IPS-18c (cell line): Measurements from ENCODE around the gene CFAP74.
"Not testable (repeated sequence)": the region's sequence is repeated elsewhere in the genome, so short reads cannot be mapped to it uniquely, and the experiment has no call there.

Source experiments
- H3K4me3 ChIP-seq: 2 replicates; pipeline ENCODE4 v1.7.0; 2013; ENCODE audit warnings: low read depth, mild to moderate bottlenecking, low read length, moderate library complexity; ENCODE audit not compliant: insufficient read depth
- H3K9me3 ChIP-seq: one replicate; pipeline ENCODE4 v1.6.1; 2013; ENCODE audit warnings: mild to moderate bottlenecking, low read length, moderate library complexity; ENCODE audit not compliant: control insufficient read depth, insufficient read depth

The CFAP74 gene

DNA sequence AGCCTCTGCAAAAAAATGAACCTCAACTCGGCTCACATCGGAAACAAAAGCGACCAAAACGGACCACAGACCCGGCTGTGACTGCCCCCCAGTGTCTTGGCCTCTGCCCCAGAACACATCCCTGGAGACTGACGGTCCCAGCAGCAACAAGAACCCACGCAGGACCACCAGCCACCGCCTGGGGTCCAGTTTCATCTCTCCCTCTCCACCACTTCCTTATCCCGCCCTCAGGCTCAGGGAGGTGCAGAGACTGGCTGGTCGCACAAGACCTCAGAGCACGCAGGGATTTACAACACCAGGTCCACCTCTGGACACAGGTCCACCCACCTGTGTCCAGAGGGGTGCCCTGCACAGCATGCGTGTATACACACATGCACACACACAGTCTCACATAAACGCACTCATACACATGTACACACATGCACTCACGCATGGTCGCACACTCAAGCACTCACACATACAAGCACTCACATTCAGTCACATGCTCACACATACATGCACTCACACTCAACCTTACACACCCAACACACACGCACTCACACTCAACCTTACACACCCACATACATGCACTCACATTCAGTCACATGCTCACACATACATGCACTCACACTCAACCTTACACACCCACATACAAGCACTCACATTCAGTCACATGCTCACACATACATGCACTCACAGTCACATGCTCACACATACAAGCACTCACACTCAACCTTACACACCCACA lies 65.9 kb downstream of the CFAP74 start:
- Histone ChIP-seq H3K4me3 (no peak overlapping the region), H3K9me3 (no peaks in the 10 kb centered on the region)

DNA sequence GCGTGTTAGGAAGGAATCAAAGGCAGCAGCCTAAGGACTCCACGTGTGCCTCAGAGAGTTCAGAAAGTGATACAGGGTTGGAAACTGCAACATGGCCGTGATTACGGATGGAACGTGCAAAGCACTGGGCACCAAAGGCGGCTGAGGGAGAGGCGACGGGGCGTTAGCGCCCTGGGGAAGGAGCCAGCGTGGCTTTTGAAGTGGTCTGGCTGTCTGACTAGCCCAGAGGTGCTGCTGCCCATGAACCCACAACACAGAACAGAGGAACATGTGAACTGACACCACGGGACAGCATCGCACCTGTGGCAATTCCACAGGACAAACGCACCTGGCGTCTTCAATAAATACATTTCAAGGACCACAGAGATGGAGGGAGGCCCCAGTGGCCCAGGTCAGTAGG lies 66.5 kb downstream of the CFAP74 start:
- H3K9me3 ChIP-seq = no peaks in the 10 kb centered on the region
- H3K4me3 ChIP-seq = no peak overlapping the region

DNA sequence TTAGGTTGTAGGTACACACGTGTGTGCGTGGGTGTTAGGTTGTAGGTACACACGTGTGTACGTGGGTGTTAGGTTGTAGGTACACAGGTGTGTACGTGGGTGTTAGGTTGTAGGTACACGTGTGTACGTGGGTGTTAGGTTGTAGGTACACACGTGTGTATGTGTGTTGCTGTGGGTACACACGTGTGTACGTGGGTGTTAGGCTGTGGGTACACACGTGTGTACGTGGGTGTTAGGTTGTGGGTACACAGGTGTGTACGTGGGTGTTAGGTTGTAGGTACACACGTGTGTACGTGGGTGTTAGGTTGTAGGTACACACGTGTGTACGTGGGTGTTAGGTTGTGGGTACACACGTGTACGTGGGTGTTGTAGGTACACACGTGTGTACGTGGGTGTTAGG lies 68.7 kb downstream of the CFAP74 start:
- H3K9me3 ChIP-seq, H3K4me3 ChIP-seq: not testable (repeated sequence)

DNA sequence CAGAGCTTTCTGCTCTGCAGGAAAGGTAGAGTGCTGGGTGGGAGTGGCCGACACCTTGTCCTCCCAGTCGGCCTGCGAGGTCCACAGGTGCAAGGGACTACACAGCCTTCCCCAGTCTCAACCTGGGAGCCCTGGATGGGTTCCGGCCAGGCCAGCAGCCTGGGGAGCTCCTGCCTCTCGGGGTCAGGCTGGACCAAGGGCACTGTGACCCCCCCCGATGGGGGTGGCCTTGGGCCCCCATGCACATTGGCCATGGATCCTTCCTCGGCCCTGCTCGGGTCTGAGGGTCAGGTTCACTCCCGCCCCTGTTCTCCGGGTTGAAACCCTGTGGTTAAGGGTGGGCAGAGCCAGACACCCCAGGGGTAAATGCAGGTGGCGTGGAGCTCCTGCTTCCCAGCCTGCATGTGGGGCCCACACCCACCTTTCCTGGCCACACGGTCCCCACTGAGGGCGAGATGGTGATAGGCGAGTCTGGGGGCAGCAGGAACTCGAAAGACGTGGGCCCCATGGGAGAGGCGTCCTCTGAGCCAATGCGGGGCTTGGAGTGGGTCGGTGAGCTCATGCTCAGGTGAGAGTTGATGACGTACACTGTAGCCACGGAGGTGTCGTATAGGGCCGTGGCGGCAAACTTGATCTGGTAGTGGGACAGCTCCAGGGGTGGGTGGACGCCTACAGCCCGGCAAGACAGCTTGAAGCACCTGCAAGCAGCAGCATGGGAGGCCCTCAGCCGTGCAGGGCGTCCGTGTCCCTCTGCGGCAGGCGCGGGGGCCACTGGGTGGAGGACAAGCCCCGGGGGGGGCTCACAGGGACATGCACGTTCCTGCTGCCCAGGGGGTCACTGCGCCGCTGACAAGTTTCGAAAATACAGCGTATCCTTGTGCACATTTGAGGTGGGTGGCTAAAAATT lies 73.7 kb downstream of the CFAP74 start:
- Histone ChIP-seq H3K4me3 (no peak overlapping the region), H3K9me3 (peaks cover 8% of the 10 kb centered on the region)

DNA sequence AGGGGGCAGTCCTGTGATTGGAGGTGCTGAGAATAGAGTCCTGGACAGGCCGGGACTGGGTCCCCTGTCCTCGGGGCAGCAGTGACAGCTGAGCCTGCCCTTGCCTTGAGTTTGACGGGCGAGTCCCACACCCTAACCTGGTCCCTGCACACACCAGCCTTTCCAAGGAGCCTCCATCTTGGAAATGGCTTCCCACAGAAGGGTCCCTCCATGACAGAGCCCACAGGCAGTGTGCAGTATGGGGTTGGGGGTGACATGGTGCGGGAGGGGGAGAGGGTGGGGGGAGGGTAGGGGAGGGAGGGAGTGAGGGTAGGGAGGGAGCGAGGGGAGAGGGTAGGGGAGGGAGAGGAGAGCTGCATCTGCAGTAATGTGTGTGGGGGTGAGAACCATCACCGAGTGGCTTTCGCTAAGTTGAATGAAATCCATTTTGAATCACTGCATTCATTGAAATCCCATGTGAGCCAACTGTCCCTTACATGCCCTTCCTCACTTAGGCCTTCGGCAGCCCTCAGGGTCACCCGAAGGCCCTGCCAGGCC lies 74.4 kb downstream of the CFAP74 start:
- peaks cover 8% of the 10 kb centered on the region for H3K9me3 ChIP-seq
- no peak overlapping the region for H3K4me3 ChIP-seq

DNA sequence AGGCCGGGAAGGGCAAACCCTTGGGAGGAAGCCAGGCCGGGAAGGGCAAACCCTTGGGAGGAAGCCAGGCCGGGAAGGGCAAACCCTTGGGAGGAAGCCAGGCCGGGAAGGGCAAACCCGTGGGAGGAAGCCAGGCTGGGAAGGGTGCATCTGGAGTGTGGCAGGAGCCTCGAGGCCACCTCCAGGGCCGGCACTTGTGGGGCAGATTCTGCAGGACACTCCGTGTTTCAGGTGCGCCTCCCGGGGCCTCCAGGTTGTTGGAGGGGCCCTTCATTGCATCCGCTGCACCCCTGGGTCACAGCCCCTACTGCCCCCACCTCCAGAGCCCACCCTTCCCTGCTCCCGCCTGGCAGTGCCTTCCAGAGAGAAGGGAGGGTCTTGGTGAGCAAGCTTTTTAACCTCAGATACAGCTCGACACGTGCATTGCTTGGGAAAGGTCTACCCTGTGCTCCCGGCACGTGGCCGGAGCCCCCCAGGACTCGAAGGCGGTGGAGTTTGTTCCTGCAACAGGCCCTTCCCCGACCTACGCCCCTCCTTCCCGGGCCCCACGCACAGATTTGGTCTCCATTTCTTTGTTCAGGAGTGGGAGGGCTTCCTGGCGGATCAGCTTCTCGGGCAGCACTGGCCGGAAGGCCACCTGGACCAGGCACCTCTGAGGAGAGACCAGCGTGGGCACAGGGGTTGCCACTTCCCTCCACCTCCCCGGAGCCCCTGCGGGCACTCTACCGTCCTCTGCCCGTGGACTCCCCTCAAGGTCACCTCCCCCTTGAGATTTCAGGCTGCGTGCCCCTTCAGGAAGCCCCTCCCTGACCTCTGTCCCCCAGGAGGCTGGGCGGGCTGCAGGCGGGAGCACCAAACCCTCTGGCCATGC lies 75.1 kb downstream of the CFAP74 start:
- no peak overlapping the region for H3K4me3 ChIP-seq
- H3K9me3 ChIP-seq = peaks cover 8% of the 10 kb centered on the region

DNA sequence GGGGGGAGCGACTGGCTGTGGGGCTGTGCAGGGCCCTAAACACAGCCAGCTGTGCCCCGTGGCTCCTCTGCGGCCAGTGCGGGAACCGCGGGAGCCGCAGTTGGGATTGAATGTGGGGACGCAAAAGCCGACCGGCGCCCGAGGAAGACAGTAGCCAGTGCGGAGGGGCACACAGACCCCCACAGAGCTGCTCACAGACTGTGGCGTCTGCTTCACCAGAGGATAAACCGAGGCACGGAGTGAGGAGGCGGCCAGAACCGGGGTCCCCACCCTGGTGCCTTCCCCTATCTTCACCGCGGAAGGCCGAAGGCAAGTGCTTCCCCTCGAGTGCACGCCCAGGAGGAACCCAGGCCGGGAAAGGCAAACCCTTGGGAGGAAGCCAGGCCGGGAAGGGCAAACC lies 75.8 kb downstream of the CFAP74 start:
- peaks cover 8% of the 10 kb centered on the region for H3K9me3 ChIP-seq
- H3K4me3 ChIP-seq = no peak overlapping the region

DNA sequence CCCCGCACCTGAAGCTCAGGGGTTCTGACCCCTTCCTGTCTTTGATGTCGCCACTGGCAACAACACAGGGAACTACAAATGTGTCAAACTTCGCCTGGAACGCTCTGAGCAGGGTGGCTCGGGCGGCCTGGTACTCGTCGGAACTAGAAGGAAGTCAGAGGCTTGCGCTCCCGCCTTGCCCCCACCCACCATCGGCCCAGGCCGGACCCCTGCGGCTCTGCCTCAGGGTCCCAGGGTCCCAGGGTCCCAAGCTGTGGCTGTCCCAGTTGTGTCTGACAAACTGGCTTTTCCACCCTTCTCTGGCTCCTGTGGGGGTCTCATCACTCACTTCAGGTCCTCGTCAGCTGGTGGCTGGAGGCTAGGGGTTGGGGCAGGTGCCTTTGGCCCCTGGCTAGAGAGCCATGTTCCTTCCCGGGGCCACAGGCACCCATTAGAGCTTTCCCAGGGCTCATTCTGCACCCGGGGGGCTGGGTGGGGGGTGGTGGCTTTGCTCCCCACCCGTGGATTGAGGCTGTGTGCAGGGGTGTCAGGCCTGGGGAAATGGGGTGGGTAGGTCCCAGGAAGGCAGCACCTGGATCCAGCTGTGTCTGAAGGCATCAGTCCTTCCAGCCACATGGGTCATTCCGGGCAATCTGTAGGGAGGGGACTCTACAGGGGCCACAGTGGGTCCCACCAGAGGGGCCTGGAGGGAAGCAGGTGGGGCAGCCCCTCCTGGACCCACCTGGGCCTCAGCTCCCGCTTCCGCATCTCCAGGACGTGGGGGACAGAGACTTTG lies 76.5 kb downstream of the CFAP74 start:
- Histone ChIP-seq H3K4me3 (no peak overlapping the region), H3K9me3 (peaks cover 8% of the 10 kb centered on the region)

DNA sequence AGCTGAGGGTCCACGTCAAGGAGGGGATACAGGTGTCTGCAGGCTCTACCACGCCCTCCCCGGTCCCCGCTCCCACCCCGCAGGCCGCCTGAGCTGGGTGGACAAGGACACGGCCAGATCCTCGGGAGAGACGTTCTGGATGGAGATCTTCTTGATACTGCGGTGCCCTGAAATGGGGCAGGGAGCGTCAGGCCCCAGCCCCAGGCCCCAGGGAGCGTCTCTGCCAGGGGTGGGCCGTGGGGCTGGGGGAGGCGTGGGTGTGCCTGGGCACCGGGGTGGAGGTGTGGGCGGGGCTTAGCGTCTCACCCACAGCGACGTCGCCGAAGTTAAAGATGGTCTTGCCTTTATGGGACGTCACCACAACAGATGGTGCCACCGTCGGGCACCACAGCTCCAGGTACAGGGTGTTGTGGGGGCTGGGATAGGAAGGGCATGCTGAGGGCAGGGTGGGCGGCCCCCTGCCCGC lies 77.2 kb downstream of the CFAP74 start:
- H3K9me3 ChIP-seq = peaks cover 8% of the 10 kb centered on the region

DNA sequence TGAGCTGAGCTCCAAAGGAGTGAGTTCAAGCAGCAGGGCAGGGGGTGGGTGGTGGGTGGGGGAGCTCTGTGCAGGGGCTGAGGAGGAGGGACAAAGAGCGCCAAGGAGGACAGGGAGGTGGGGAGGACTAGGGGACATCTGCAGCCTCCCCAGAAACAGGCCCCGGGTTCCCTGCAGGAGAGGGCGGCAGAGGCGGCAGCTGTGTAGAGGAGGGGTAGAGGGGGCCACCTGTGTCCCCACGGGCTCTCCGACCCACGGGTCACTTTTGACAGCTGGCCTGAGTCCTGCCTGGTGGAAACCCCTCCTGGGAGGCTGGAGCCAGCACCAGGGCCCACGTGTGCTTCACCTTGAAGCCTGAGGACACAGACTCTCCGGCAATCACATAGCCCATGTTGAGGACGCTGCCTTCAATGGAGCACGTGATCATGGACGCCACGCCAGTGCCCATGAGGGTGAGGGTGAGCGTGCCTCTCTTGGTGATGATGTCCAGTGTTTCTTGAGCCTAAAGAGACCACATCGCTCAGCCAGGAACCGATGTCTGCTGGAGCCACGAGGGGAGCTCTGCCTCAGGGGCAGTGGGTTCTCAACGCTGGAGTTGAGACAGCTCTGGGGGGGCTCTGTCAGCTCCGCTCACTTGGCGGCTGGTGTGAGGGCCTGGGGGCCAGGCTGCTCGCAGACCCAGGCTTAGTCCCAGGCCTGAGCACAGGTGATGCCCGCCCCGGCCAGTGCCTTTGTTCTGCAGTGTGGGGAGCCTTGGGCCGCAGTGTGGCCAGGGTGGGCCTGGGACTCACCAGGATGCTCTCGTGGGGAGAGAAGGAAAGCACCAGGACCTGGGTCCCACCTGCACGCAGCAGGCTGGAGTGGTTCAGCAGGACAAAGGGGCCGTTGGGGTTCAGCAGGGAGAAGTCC lies 77.9 kb downstream of the CFAP74 start:
- Histone ChIP-seq H3K9me3 (peaks cover 8% of the 10 kb centered on the region), H3K4me3 (no peak overlapping the region)

More for the DNA sequence above, 77.2 kb downstream of the CFAP74 start:
- H3K4me3 ChIP-seq = no peak overlapping the region

DNA sequence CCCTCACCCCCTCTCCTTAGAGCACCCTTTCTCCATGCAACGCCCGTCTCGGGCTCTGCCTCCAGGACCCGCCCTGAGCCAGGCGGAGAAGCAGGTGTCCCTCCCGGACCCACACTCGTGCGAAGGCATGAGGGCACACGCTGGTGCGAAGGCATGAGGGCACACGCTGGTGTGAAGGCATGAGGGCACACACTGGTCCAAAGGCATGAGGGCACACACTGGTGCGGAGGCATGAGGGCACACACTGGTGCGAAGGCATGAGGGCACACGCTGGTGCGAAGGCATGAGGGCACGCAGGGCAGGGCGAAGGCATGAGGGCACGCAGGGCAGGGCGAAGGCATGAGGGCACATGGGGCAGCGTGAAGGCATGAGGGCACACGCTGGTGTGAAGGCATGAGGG lies 78.7 kb downstream of the CFAP74 start:
- no peak overlapping the region for H3K4me3 ChIP-seq
- peaks cover 8% of the 10 kb centered on the region for H3K9me3 ChIP-seq

DNA sequence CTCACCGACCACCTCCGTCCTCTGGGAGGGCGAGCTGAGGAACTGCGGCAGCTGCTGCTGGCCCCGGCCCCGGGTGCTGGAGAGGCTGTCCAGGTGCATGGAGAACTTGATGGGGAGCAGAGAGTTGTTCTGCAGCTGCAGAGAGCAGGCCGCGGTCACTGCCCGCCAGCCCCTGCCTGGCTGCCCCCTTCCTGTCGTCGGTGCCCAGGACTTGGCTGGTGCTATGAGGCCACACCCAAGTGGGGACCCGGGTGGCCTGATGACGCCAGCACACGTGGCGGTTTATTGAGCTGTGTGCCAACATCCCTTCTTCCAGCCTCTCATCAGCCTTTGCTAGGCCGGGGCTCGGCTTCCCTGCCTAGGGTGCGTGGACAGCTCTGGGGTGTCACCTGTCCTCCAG lies 79.2 kb downstream of the CFAP74 start:
- H3K4me3 ChIP-seq = no peak overlapping the region
- peaks cover 8% of the 10 kb centered on the region for H3K9me3 ChIP-seq

DNA sequence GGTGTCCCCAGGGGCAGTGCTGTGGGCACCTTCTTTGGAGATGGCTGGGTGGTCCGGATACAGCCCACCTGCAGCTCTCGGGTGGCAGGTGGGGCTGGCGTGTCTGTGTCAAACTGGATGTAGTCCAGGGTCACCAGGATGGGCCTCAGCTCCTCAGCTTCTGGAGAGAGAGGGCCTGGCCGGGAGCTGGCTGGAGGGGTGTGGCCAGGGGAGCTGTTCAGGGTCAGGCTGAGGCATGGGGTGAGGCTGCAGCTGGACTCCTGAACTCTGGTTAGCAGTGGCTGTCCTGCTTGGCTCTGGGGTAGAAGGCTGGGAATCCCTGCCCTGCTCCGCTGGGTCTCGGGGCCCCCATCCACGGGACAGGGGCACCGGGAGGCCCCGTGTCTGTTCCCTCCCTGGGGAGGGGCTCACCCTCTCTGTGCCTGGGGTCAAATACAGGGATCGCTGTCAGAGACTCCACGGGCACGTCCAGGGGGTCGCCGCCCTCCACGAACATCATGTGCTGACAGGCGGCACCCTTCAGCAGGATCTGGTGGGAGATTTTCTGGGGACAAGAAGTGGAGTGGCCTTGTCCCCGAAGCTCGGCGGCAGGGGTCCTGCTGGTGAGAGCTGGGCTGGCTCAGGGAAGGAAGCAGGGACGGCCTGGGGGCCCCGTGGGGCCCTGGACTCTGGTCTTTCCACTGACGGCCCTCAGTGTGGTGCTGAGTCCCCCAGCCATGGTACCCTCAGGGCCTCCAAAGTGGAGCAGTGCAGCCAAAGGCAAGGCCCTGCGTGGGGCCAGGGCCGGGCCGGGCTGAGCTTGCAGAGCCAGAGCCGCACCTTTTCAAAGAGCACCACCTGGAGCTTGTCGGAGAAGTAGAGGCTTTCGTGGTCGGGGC lies 80.4 kb downstream of the CFAP74 start:
- peaks cover 4% of the 10 kb centered on the region for H3K9me3 ChIP-seq
- no peak overlapping the region for H3K4me3 ChIP-seq

DNA sequence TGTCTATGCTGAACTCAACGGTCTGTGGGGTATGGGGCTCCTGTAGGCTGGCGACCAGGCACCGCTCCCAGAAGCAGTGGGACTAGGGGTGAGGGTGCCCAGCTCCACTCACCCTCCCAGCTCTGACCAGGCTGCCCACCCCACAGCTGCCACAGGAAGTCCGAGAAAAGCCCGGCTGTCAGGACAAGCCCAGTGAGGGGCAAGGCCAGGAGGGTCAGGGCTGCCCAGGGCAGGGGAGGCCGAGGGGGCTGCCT lies 81.0 kb downstream of the CFAP74 start:
- H3K4me3 ChIP-seq = no peak overlapping the region
- H3K9me3 ChIP-seq = peaks cover 4% of the 10 kb centered on the region
